Measurements from ENCODE around the gene ARNT2. TPM values are rescaled to one million over a fixed set of nuclear protein-coding genes. Genes with fewer than 3 reads are reported as not detected.
"Not testable (repeated sequence)": the region's sequence is repeated elsewhere in the genome, so short reads cannot be mapped to it uniquely, and the experiment has no call there.

ARNT2 gene
- total and polyA plus RNA-seq, 2 donors (not counting 1 experiment from before 2014, with no cell fraction given), result 15.5 to 61.2 TPM

DNA sequence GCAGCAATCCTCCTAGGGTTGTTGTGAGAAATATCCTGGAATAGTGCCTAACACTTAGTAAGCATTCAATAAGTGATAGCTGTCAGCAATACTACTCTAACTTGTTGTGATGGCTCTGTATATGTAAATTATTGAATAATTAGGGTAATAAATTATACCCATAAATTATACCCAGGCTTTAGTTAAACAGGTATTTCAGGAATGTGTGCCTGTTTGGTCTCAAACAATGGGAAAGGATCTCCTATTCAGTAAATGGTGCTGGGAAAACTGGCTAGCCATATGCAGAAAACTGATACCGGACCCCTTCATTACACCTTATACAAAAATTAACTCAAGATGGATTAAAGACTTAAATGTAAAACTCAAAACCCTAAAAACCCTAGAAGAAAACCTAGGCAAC lies 14.8 kb upstream of the ARNT2 start:
- Histone ChIP-seq H3K36me3 (ENCODE audit: control insufficient read depth, insufficient read depth, low read length) (no peaks in the 10 kb centered on the region), H3K4me2 (ENCODE audit: extremely low read depth, insufficient read depth, low read length) (no peak overlapping the region), H3K9ac (ENCODE audit: insufficient read depth, low read length) (no peak overlapping the region), H3K27me3 (ENCODE audit: control insufficient read depth, insufficient read depth, low read length) (peaks cover 9% of the 10 kb centered on the region), H3K4me3 (replicated peaks in 1 of 4; ENCODE audit: control extremely low read depth in 1 of 4, insufficient read depth in 1 of 4, low read depth in 3 of 4, low read length in 4 of 4) (no peak overlapping the region), H3K4me1 (ENCODE audit: control insufficient read depth, extremely low read depth, insufficient read depth, low read length) (no peaks in the 10 kb centered on the region), H3K27ac (ENCODE audit: insufficient read depth, low read length) (no peak overlapping the region), H3K79me2 (ENCODE audit: control insufficient read depth, insufficient read depth, low read length) (no peaks in the 10 kb centered on the region), H4K20me1 (ENCODE audit: control insufficient read depth, extremely low read depth, insufficient read depth, low read length) (no peaks in the 10 kb centered on the region), H3K9me3 (ENCODE audit: control insufficient read depth, insufficient read depth, low read depth, low read length) (no peaks in the 10 kb centered on the region), H2AFZ (ENCODE audit: low read length) (no peak overlapping the region)
- no peak for DNase-seq (ENCODE audit: low read depth in 2 of 2)
- TF ChIP-seq, protein P1, sequence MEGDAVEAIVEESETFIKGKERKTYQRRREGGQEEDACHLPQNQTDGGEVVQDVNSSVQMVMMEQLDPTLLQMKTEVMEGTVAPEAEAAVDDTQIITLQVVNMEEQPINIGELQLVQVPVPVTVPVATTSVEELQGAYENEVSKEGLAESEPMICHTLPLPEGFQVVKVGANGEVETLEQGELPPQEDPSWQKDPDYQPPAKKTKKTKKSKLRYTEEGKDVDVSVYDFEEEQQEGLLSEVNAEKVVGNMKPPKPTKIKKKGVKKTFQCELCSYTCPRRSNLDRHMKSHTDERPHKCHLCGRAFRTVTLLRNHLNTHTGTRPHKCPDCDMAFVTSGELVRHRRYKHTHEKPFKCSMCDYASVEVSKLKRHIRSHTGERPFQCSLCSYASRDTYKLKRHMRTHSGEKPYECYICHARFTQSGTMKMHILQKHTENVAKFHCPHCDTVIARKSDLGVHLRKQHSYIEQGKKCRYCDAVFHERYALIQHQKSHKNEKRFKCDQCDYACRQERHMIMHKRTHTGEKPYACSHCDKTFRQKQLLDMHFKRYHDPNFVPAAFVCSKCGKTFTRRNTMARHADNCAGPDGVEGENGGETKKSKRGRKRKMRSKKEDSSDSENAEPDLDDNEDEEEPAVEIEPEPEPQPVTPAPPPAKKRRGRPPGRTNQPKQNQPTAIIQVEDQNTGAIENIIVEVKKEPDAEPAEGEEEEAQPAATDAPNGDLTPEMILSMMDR (conservative IDR thresholded peaks at IDR 0.05 in 1 of 2, IDR thresholded peaks at IDR 0.05 in 1 of 2; ENCODE audit: low read depth in 1 of 2, low read length in 2 of 2), result no peak
- no peak for TF ChIP-seq EZH2 (IDR thresholded peaks at IDR 0.05; ENCODE audit: low read length, missing control alignments)

DNA sequence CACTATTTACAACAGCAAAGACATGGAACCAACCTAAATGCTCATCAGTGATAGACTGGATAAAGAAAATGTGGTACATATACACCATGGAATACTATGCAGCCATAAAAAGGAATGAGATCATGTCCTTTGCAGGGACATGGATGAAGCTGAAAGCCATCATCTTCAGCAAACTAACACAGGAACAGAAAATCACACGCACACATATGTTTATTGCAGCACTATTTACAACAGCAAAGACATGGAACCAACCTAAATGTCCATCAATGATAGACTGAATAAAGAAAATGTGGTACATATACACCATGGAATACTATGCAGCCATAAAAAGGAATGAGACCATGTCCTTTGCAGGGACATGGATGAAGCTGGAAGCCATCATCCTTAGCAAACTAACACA lies 13.2 kb upstream of the ARNT2 start:
- not testable (repeated sequence) for H3K9me3 ChIP-seq (ENCODE audit: control insufficient read depth, insufficient read depth, low read depth, low read length); DNase-seq (ENCODE audit: low read depth in 2 of 2); H3K4me2 ChIP-seq (ENCODE audit: extremely low read depth, insufficient read depth, low read length); H3K9ac ChIP-seq (ENCODE audit: insufficient read depth, low read length); H3K4me1 ChIP-seq (ENCODE audit: control insufficient read depth, extremely low read depth, insufficient read depth, low read length); H3K27ac ChIP-seq (ENCODE audit: insufficient read depth, low read length); H2AFZ ChIP-seq (ENCODE audit: low read length); H3K4me3 ChIP-seq (replicated peaks in 1 of 4; ENCODE audit: control extremely low read depth in 1 of 4, insufficient read depth in 1 of 4, low read depth in 3 of 4, low read length in 4 of 4); H4K20me1 ChIP-seq (ENCODE audit: control insufficient read depth, extremely low read depth, insufficient read depth, low read length); H3K79me2 ChIP-seq (ENCODE audit: control insufficient read depth, insufficient read depth, low read length); H3K36me3 ChIP-seq (ENCODE audit: control insufficient read depth, insufficient read depth, low read length)
- peaks cover 11% of the 10 kb centered on the region for H3K27me3 ChIP-seq (ENCODE audit: control insufficient read depth, insufficient read depth, low read length)

DNA sequence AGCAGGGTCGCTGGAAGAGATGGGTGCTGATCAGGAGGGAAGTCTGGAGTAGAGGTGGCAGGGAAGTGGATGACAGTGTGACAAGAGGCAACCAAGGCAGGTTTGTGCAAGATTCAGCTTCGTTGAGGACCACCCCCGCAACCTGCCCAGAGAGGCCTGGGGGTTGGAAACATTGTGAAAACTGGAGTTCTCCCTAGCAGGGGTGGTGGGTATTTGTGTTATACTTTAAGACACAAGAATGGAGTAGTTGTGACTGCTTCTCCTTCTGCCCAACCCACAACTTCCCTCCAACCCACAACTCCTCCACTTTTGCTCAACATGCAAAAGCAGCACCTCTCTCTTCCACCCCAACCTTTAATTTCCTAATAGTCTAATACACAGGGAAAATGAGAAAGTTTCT lies 8.6 kb upstream of the ARNT2 start:
- TF ChIP-seq EZH2 (IDR thresholded peaks at IDR 0.05; ENCODE audit: low read length, missing control alignments), result no peak
- TF ChIP-seq, protein P1 (conservative IDR thresholded peaks at IDR 0.05 in 1 of 2, IDR thresholded peaks at IDR 0.05 in 1 of 2; ENCODE audit: low read depth in 1 of 2, low read length in 2 of 2), result no peak
- Histone ChIP-seq H3K4me2 (ENCODE audit: extremely low read depth, insufficient read depth, low read length) (no peak overlapping the region), H3K4me3 (replicated peaks in 1 of 4; ENCODE audit: control extremely low read depth in 1 of 4, insufficient read depth in 1 of 4, low read depth in 3 of 4, low read length in 4 of 4) (no peak overlapping the region), H3K27ac (ENCODE audit: insufficient read depth, low read length) (no peak overlapping the region), H3K9ac (ENCODE audit: insufficient read depth, low read length) (no peak overlapping the region), H3K9me3 (ENCODE audit: control insufficient read depth, insufficient read depth, low read depth, low read length) (no peaks in the 10 kb centered on the region), H4K20me1 (ENCODE audit: control insufficient read depth, extremely low read depth, insufficient read depth, low read length) (no peaks in the 10 kb centered on the region), H3K27me3 (ENCODE audit: control insufficient read depth, insufficient read depth, low read length) (peaks cover 11% of the 10 kb centered on the region), H2AFZ (ENCODE audit: low read length) (no peak overlapping the region), H3K36me3 (ENCODE audit: control insufficient read depth, insufficient read depth, low read length) (no peaks in the 10 kb centered on the region), H3K4me1 (ENCODE audit: control insufficient read depth, extremely low read depth, insufficient read depth, low read length) (no peaks in the 10 kb centered on the region), H3K79me2 (ENCODE audit: control insufficient read depth, insufficient read depth, low read length) (no peaks in the 10 kb centered on the region)
- no peak for DNase-seq (ENCODE audit: low read depth in 2 of 2)
